Stromal cell of bone marrow (primary cell): ENCODE measurements around the gene ETV3.

ENCODE experiments used
- DNase-seq: peaks from one replicate; pipeline ENCODE4 v3.0.0-alpha.2; 2012; ENCODE audit warnings: low read depth

Gene ETV3

GRCh38 chr1:157091186-157091585, 47.0 kb downstream of the ETV3 start:
- DNase-seq = no peak

DNA sequence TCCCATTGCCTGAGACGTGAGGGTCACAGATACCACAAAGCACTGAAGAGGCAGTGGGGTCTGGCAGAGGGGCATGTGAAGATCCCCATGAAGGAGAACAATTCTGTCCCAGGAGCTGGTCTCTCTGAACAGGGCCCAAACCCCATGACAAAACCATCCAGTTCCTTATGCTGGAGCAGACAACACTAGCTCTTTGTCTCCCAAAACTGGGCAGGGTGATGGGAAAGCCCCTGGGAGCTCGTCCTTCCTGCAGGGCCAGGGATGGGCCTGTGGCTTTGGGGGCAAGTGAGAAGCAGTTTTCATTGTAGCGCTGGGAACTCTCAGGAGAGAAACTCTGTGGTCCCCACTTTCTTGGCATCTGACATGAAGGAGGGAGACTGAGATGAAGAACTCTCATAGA, 47.4 kb downstream of the ETV3 start:
- DNase-seq = no peak

DNA sequence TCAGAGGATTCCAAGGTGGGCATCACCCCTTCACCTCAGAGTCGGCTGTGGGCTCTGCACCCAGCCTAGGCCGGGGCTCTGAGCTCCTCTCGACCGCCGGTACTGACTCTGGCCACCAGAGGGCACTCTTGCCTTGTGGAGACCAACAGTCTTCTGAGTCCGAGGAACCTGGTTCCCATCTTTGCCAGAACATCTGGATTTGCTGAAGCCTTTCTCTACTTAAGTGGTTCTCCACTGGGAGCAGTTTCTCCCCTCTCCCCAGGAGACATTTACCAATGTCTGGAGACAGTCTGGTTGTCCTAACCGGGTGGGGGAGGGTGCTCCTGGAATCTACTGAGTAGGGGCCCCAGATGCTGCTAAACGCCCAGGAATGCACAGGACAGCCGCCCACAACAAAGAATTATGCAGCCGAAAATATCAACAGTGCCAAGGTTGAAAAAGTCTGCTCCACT, 48.0 kb downstream of the ETV3 start:
- peak; percentile 71 for DNase-seq

GRCh38 chr1:157089789-157090188, 48.4 kb downstream of the ETV3 start:
- DNase-seq = no peak

GRCh38 chr1:157088607-157089006, 49.6 kb downstream of the ETV3 start:
- DNase-seq = no peak

DNA sequence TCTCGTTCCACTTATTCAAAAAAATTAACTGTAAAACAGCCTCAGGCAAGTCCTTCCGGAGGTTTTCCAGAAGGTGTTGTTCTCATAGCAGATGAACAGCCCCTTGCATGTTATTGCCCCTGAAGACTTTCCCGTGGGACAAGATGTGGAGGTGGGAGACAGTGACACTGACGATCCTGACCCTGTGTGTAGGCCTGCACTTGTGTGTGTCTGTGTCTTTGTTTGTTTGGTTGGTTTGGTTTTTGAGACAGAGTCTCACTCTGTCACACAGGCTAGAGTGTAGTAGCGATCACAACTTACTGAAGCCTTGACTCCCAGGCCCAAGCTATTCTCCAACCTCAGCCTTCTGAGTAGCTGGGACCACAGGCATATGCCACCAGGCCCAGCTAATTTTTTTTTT, 51.2 kb downstream of the ETV3 start:
- DNase-seq = no peak

DNA sequence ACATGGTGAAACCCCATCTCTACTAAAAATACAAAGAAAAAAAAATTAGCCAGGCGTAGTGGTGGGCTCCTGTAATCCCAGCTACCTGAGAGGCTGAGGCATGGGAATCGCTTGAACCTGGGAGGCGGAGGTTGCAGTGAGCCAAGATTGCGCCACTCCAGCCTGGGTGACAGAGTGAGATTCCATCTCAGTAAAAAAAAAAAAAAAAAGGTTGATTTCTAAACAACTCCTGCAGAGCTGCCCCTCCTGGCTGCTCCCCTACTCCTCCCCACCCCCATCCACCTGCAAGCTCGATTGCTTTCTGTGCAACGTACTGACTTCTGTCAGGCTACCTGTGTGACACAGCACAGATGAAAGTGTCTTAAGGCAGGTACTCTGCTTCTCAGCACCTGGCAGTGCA, 51.9 kb downstream of the ETV3 start:
- no peak for DNase-seq

- no peak for DNase-seq
These were observed 52.8 kb downstream of the ETV3 start for GRCh38 chr1:157085421-157085820.

DNA sequence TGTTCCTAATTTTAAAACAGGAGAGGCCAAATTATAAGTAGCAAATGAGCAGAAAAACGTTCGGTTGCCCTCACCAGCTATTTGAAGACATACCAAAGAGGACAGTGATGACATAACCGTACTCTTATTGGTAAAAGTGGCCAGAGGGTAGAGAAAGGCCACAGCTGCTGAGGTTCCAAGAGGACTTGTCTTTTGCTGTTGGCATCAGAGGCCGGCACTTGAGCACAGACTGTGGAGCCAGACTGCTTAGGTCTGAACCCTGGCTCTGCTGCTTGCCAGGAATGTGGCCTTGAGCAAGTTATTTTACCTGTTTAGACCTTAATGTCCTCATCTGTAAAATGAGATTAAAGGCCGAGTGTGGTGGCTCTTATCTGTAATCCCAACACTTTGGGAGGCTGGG, 53.5 kb downstream of the ETV3 start:
- DNase-seq = no peak

GRCh38 chr1:157081707-157082106, 56.5 kb downstream of the ETV3 start:
- no peak for DNase-seq

- DNase-seq = no peak
These were observed 57.5 kb downstream of the ETV3 start for GRCh38 chr1:157080714-157081113.

DNA sequence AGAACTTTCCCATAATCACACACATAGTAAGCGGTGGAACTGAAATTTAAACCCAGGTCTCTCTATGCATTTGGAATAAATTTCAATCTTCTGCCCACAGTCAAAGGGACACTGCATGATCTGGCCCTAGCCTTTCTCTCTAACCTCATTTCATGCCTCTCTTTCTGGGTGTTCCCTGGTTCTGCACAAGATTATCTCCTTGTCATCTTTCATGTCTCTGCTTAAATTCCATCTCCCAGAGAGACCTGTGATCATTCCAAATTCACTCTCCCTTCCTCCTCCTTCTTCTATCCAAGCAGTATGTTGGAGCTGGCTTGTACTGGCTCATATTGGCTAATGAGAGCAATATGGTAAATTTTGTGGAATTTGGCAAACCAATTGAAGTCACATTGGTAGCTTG, 60.8 kb downstream of the ETV3 start:
- no peak for DNase-seq

DNA sequence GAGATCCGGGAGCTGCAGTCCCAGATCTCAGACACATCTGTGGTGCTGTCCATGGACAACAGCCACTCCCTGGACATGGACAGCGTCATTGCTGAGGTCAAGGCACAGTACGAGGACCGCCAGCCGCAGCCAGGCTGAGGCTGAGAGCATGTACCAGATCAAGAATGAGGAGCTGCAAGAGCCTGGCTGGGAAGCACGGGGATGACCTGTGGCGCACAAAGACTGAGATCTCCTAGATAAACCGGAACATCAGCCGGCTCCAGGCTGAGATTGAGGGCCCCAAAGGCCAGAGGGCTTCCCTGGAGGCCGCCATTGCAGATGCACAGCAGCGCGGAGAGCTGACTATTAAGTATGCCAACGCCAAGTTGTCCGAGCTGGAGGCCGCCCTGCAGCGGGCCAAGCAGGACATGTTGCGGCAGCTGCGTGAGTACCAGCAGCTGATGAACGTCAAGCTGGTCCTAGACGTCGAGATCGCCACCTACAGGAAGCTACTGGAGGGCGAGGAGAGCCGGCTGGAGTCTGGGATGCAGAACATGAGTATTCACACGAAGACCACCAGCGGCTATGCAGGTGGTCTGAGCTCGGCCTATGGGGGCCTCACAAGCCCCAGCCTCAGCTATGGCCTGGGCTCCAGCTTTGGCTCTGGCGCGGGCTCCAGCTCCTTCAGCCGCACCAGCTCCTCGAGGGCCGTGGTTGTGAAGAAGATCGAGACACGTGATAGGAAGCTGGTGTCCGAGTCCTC, 64.1 kb downstream of the ETV3 start:
- DNase-seq = peak; percentile 45
